GM19043 (cell line): ENCODE data around the gene GAB3.

Experiments
- ATAC-seq: cut with Tn5 transposase; IDR thresholded peaks from one replicate; pipeline ENCODE4 v1.9.1; 2021; ENCODE audit warnings: low read depth; ENCODE audit not compliant: unreplicated experiment

The GAB3 gene

GRCh38 chrX:154751669-154752271, 893 bp upstream of the GAB3 start:
- no peak for ATAC-seq

DNA sequence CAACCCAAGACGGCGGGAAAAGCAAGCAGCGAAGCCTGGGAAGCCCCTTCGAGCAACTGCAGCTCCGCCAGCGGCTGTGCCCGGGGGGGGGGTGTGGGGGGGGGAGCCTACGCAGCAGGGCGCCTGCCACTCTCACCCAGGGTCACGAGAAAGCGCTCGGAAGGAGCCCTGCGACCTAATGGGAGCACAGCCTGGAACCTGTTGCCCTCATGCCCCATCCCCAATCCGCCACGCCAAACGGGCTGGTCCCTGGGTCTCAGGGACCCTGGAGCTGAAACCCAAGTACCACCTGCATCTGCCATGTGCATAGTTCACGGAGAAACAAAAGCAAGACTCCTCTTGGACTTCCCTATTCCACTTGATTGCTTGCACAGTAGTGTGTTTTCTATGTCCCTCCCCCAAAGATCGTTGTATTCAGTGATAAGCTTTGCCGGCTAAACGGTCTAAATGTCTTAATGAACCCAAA, 359 bp upstream of the GAB3 start:
- ATAC-seq: no peak

- no peak for ATAC-seq
Observed at GRCh38 chrX:154749856-154750255, 1.0 kb downstream of the GAB3 start.

GRCh38 chrX:154748712-154749339, 2.1 kb downstream of the GAB3 start:
- peak; percentile 52 for ATAC-seq

DNA sequence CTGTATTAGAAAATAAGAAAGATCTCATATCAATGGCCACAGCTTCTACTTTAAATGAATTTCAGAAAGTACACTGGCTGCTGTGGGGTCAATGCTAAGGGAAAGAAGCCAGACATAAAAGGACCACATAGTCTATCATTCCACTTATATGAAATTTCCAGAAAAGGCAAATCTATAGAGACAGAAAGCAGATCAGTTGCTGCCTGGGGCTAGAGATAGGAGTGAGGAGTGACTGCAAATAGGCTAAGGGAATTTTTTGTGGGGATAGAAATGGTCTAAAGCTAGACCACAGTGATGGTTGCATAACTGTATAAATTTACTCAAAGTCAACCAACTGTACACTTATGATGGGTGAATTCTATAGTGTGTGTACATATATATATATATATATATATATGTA, 8.3 kb downstream of the GAB3 start:
- no peak for ATAC-seq

- no peak for ATAC-seq
Observed at GRCh38 chrX:154739952-154740465, 10.9 kb downstream of the GAB3 start.

DNA sequence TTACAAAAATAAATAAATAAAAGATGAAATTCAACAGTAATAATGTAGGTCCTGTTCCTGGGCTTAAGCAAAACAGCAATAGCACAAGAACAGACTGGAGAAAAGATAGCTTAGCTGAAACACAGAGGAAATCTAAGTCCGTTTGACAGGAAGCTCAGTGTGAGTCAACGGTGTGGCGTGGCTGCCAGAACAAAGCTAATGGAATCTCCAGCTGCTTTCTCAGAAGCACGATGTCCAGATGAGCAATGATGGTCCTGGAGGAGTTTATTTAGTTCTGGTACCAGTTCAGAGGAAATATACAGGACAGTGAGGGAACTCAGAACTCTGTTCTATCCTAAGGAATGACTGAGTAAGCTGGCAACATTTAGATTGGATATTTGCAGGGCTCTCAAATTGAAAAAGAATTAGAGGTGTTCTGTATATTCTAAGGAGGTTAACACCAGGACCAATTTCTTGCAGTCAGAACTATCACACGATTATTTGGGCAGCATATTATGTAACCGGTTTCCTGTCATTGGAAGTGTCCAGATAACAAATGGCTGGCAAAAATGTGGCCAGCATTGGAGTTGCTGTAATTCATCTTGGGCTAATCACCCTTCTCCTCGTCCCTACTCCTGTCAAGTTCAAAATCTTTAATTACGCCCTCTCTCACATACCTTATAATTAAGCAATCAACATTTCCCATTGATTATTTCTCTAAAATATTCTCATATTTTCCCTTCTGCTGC, 12.7 kb downstream of the GAB3 start:
- ATAC-seq: no peak

DNA sequence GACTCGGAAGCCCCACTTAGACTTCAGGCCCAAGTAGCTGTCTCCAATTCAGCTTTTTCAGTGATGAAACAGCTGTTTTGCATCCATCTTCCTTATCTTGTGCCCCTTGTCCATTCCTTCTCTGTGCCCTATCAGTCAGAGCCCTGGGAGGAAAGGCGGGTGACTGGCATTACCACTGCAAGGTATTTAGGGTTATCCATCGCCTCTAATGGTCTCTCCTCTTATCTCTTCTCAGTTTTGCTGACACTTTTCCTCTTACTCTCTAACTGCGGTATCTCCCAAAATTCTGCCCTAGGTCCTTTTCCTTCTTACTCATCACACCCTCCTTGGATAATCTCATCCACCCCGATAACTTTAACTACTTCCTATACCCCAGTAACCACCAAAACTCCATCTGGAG, 13.7 kb downstream of the GAB3 start:
- no peak for ATAC-seq

DNA sequence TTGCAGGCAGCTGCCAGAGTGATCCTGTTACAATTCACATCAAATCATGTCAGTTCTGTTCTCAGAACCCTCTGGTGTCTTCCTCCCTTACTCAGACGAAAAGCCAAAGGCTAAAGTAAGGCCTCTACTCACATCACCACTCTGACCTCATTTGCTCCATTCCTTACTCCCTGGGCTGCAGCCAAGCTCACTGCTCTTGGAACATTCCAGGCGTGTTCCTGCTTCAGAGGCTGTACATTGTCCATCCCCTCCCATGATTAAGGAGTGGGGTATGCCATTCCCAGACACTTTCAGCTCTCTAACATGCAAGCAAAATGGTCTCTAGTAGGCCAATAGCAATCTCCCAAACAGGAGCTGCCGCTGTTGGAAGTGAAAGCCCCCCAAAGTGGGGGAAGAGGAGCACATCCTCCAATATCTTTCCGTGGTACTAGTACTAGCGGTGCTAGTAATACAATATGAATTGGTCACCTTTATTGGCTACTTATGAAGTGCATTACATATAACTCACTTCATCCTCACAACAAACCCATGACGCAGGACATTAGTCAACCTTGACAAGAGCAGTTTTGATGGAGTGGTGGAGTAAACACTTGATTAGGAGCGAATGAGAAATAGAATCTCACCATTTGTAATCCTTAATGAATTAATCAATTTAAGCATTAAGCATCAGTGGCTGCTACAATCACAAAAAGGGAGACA, 15.0 kb downstream of the GAB3 start:
- ATAC-seq: no peak

DNA sequence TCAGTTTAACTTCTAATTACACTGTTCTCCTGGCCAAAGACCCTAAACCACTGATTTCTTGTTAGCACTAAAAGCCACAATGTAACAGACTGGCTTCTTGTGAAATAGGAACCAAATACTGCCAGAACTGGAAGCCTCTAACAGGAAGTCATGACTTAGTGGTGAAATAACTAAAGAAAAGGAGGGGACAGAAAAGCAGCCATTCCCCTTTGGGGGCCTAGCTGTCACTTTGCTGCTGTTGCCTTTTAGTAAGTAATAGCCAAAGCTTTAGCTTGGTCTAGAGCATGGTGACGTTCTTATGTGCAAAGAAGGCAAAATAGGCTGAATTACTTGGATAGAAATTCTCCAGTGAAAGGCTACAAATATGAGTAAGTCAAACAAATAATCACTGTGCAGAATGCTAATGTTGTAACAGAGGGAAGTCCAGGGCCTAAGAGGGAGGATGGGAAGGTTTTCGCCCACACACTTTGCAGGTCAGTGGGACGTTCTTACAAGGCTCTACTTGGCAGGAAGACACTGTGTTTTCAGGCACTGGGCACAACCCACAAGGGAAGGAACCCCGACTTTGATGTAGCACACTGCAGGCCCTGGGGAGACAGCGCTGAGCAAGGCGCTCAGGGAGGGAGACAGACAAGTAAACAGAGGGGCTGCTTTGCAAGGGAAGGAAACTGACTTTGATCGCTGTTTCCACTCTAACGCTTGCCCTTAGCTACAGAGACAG, 16.7 kb downstream of the GAB3 start:
- ATAC-seq: no peak

DNA sequence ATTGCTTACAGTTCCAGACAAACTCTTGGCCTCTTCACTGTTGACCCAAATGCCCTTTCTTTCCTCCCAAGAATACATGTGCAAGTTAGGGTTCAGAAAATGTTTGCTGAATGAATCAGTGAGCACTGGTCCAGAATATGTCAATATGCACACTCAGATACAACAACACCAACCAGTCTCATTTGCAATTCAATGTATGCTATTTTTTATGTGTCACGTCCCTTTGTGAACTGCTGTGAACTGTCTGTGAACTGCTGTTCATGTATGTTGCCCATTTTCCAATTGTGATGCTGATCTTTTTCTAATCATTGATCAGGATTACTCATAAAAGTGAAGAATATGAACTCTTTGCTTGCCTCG, 17.8 kb downstream of the GAB3 start:
- no peak for ATAC-seq

DNA sequence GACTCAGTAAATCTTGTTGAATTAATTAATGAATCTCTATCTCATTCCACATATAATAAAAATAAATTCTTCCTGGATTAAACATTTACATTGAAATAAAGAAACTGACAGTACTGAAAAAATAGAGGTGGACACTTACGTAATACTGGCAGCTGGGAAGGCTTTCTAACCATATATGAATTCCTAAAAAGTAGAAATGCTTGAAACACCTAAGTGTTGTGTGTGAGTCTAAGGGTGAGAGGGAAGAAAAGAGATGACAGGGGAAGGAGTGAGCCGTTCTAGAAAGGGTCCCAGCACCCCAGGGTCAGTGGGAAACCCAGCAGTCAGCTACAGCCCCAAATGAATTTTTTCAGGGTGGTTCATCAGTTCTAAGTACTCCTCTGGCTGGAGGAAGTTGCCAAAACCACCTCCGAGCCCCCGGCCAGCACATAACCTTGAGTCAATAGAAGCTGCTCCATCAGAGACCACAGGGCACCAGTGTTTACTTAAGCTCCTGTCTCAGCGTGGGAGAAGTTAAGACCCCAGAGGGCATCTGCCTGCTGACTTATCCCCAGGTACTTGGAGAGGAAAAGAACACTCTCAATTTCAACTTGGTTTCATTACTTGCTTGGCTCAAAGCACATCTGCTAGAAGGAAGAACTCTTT, 18.3 kb downstream of the GAB3 start:
- ATAC-seq: no peak

DNA sequence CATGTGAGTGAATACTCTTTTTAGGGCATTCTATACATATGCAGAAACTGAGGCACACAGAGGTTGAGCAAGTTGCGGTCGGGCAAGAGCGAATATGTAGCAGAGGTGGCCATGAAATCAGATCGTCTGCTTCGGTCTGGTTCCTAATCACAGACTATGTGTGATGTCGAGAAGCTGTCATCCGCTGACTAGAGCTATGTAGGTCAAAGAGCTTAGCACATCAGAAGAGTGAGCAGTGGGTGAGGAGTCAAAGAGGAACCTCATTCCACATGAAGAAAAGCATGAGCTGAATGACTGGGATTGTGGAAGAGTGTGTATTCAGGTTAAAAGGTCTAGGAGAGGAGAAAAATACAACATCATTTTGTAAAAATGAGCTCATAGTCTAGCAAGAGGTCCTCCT, 19.0 kb downstream of the GAB3 start:
- no peak for ATAC-seq

DNA sequence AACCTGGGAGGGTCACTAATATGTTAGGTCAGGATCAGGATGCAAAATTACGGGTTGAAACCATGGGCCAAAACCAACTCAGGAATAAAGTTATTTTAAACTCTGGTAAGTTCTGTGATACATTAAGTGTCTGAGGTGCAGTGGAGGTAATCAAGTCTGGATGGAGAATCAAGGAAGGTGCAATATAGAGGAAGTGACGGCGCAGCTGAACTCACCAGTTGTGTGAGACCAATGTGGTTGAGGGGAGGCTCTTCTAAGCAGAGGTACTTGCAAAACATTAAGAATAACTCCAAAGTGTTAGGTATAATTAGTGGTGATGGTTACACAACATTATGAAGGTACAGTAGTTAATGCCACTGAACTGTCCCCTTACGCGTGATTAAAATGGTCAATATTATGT, 19.7 kb downstream of the GAB3 start:
- ATAC-seq: no peak

GRCh38 chrX:154730253-154730891, 20.5 kb downstream of the GAB3 start:
- ATAC-seq: no peak

DNA sequence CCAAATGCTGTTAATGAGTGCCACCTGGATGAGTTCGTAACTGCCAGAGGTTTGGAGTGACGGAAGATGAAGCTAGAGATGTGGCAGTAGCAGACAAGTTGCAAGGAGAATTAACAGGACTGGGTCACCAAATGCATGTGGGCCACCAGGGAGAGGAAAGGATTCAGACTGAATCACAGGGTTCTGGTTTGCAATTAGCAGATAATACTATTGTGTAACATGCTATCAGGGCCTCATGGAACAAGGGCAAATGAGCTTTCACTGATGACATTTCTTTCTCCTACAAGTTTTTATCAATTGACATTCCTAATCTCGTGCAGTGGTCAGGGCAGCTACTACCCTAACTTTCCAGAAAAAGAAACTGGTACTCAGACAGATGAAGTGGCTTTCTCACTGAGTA, 21.4 kb downstream of the GAB3 start:
- no peak for ATAC-seq

GRCh38 chrX:154728431-154729190, 22.3 kb downstream of the GAB3 start:
- no peak for ATAC-seq

DNA sequence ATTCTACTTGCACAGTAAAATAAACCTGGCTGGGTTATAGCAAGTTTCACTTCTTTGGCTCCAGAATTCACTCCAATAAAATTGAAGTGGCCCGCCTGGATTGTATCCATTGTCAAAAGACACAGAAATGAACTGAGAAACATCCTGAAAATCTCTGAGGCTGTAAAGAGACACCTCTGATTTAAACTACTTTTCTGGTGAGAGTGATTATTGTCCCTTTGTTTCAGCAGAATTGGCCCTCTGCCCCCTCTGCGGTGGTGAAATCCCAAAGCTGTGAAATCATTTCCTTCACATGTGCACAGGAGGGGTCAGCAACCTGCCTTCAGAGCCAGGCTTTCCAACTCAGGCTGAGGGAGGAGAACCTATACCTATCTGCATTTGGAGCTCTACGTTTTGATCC, 23.0 kb downstream of the GAB3 start:
- no peak for ATAC-seq

- ATAC-seq: no peak
Observed at GRCh38 chrX:154727418-154727817, 23.5 kb downstream of the GAB3 start.
